Tibial artery (tissue), 4 donors: Measurements from ENCODE around the gene NLRC5.

Experiments used
- DNase-seq, 2 donors: peaks; one replicate each; pipeline ENCODE4 v3.0.0-alpha.2; 2019
- H3K27ac ChIP-seq, 2 donors: fragments of 200-600 bp; sonication (generic) in 1 of 2; 1 replicate in 1 of 2; 2 replicates in 1 of 2; pipeline ENCODE4 v1.5.1; 2018 to 2019; ENCODE audit warnings: mild to moderate bottlenecking in 1 of 2
- H3K27me3 ChIP-seq, 2 donors: fragments of 200-600 bp; sonication (generic) in 1 of 2; one replicate each; pipeline versions ENCODE4 v1.5.1 to v1.6.0; 2016 to 2019
- H3K36me3 ChIP-seq, 3 donors: fragments of 200-600 bp; sonication (generic) in 2 of 3; one replicate each; pipeline ENCODE4 v1.5.1; 2016 to 2019; ENCODE audit warnings: mild to moderate bottlenecking in 2 of 3
- H3K4me1 ChIP-seq, 4 donors: fragments of 200-600 bp; sonication (generic) in 2 of 4; 1 replicate in 3 of 4; 2 replicates in 1 of 4; pipeline ENCODE4 v1.5.1; 2016 to 2019
- H3K4me3 ChIP-seq, 2 donors: fragments of 200-600 bp; sonication (generic) in 1 of 2; 1 replicate in 1 of 2; 2 replicates in 1 of 2; pipeline ENCODE4 v1.5.1; 2018 to 2019; ENCODE audit warnings: mild to moderate bottlenecking in 2 of 2
- H3K9me3 ChIP-seq, 3 donors: fragments of 200-600 bp; sonication (generic) in 1 of 3; one replicate each; pipeline ENCODE4 v1.5.1; 2016 to 2019
- intact Hi-C: fragments of 100-400 bp; cut with DNase I; formaldehyde crosslinking; loops from one replicate; pipeline ENCODE4 v1.15.0; 2023; ENCODE audit warnings: low total_unique reads
- TF ChIP-seq, protein P1 (sequence below), 2 experiments: fragments of 200-600 bp in 1 of 2; fragments of 450-650 bp in 1 of 2; IDR thresholded peaks; one replicate each; pipeline ENCODE4 v1.5.1; 2017 to 2019; ENCODE audit warnings: antibody characterized with exemption in 2 of 2, mild to moderate bottlenecking in 1 of 2, moderate library complexity in 1 of 2

Gene NLRC5

DNA sequence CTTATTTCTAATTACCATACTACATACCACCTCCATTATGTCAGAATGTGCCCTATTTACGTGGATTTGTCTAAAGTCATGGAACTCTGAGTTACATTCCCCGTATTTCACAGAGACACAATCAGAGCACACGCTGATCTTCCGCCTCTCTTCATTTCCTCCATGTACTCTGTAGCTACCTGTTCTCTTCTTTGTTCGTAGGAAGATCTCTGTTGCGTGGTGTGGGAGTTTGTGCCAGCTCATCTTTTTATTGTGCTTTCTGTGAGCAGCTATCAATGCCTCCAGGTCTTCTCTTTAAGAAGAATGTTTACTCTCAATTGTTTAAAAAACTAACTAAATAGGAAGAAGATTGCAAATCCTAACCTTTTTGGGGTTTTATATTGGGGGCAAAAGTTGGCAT lies 26.9 kb downstream of the NLRC5 start:
- Histone ChIP-seq H3K36me3 (peaks cover 11 to 30% (median 23%) of the 10 kb centered on the region in 3 donors), H3K27ac (no peak overlapping the region), H3K4me3 (no peak overlapping the region), H3K27me3 (no peaks in the 10 kb centered on the region), H3K4me1 (no peaks in the 10 kb centered on the region), H3K9me3 (no peaks in the 10 kb centered on the region)
- DNase-seq: no peak
- TF ChIP-seq, protein P1, sequence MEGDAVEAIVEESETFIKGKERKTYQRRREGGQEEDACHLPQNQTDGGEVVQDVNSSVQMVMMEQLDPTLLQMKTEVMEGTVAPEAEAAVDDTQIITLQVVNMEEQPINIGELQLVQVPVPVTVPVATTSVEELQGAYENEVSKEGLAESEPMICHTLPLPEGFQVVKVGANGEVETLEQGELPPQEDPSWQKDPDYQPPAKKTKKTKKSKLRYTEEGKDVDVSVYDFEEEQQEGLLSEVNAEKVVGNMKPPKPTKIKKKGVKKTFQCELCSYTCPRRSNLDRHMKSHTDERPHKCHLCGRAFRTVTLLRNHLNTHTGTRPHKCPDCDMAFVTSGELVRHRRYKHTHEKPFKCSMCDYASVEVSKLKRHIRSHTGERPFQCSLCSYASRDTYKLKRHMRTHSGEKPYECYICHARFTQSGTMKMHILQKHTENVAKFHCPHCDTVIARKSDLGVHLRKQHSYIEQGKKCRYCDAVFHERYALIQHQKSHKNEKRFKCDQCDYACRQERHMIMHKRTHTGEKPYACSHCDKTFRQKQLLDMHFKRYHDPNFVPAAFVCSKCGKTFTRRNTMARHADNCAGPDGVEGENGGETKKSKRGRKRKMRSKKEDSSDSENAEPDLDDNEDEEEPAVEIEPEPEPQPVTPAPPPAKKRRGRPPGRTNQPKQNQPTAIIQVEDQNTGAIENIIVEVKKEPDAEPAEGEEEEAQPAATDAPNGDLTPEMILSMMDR (IDR thresholded peaks at IDR 0.05): no peak
- intact Hi-C loops: no loop called here

GRCh38 chr16:57016831-57017230 lies 27.5 kb downstream of the NLRC5 start:
- H3K9me3 ChIP-seq: no peaks in the 10 kb centered on the region
- intact Hi-C loops: no loop called here
- peaks cover 16 to 35% (median 28%) of the 10 kb centered on the region in 3 donors for H3K36me3 ChIP-seq
- no peak overlapping the region for H3K4me3 ChIP-seq
- no peak for DNase-seq
- H3K27ac ChIP-seq: no peak overlapping the region
- H3K27me3 ChIP-seq: no peaks in the 10 kb centered on the region
- TF ChIP-seq, protein P1 (IDR thresholded peaks at IDR 0.05): no peak
- H3K4me1 ChIP-seq: no peaks in the 10 kb centered on the region

DNA sequence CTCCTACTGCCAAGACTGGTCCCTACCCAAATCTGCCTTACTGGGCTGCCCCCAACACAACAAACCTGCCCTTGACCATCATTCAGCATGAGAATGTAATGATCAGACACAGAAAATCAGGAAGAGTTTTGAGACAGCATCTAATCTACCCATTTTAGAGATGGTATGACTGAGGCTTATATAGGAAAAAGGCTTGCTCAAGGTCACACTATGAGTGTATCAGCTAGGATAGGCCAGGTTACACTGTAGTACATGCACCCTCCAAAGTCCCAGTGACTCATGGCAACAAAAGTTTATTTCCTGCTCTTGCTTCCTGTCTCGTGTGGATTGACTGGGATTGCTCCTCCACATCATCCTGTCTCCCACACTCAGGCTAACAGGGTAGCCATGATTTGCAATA lies 27.9 kb downstream of the NLRC5 start:
- TF ChIP-seq, protein P1 (IDR thresholded peaks at IDR 0.05): no peak
- H3K4me1 ChIP-seq: no peaks in the 10 kb centered on the region
- H3K27me3 ChIP-seq: no peaks in the 10 kb centered on the region
- H3K9me3 ChIP-seq: no peaks in the 10 kb centered on the region
- no peak overlapping the region for H3K4me3 ChIP-seq
- DNase-seq: no peak
- no peak overlapping the region for H3K27ac ChIP-seq
- peaks cover 20 to 39% (median 32%) of the 10 kb centered on the region in 3 donors for H3K36me3 ChIP-seq
- intact Hi-C loops: no loop called here

- DNase-seq: no peak
- TF ChIP-seq, protein P1 (IDR thresholded peaks at IDR 0.05): no peak
- peaks cover 27 to 47% (median 44%) of the 10 kb centered on the region in 3 donors for H3K36me3 ChIP-seq
These were observed 30.4 kb downstream of the NLRC5 start for GRCh38 chr16:57019746-57020145.

GRCh38 chr16:57020651-57021050 lies 31.3 kb downstream of the NLRC5 start:
- intact Hi-C loops: no loop called here
- Histone ChIP-seq H3K36me3 (peaks cover 34 to 54% (median 44%) of the 10 kb centered on the region in 3 donors), H3K27ac (no peak overlapping the region), H3K9me3 (no peaks in the 10 kb centered on the region), H3K27me3 (no peaks in the 10 kb centered on the region), H3K4me3 (no peak overlapping the region), H3K4me1 (no peaks in the 10 kb centered on the region)
- DNase-seq: no peak
- TF ChIP-seq, protein P1 (IDR thresholded peaks at IDR 0.05): no peak

More at GRCh38 chr16:57019746-57020145, 30.4 kb downstream of the NLRC5 start:
- intact Hi-C loops: no loop called here
- no peaks in the 10 kb centered on the region for H3K27me3 ChIP-seq
- no peaks in the 10 kb centered on the region for H3K4me1 ChIP-seq
- no peak overlapping the region for H3K27ac ChIP-seq
- H3K9me3 ChIP-seq: no peaks in the 10 kb centered on the region
- H3K4me3 ChIP-seq: no peak overlapping the region

- peaks cover 37 to 63% (median 44%) of the 10 kb centered on the region in 3 donors for H3K36me3 ChIP-seq
- H3K4me3 ChIP-seq: no peak overlapping the region
- TF ChIP-seq, protein P1 (IDR thresholded peaks at IDR 0.05): no peak
- intact Hi-C loops: no loop called here
- H3K9me3 ChIP-seq: no peaks in the 10 kb centered on the region
- H3K4me1 ChIP-seq: no peaks in the 10 kb centered on the region
- no peak overlapping the region for H3K27ac ChIP-seq
- no peaks in the 10 kb centered on the region for H3K27me3 ChIP-seq
- no peak for DNase-seq
These were observed 32.4 kb downstream of the NLRC5 start for GRCh38 chr16:57021757-57022156.
